Measurements from ENCODE around the gene ARHGEF6. TPM values are rescaled to one million over a fixed set of nuclear protein-coding genes. Genes with fewer than 3 reads are reported as not detected.

The ARHGEF6 gene
- total and polyA plus RNA-seq, 10 donors: 13.1 to 70.1 (median 55.8) TPM

DNA sequence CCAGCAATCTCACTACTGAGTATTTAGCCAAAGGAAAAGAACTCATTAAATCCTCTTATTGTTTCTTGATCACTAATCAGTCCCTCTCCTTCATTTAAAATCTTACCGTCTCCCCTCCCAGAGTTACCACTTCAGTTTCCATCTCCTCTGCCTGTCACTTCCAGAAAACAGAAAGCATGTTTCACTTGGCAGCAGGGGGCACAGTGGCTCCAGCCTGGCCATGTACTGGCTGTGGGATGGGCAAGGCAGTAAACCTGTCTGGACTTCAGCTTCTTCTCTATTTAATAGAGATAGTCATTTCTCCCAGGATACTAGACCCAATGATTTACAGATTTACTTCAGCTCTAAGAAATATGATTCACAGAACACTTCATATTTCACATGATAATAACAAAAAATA is 69.6 kb downstream of the ARHGEF6 start:
- intact Hi-C loops (cut with DNase I; ENCODE audit: low total_unique reads): loop anchor here (10.0 kb wide), 1 partner anchor 214 kb away; no protein-coding TSS in a partner anchor
- peak overlapping the region in 7 of 8 donors; percentile 7 to 67 (median 61) for H3K27ac ChIP-seq
- H3K27me3 ChIP-seq (replicated peaks in 1 of 7): no peaks in the 10 kb centered on the region
- no peak overlapping the region for H3K4me3 ChIP-seq
- 26 to 45% (median 40%) methylated on average over 1 of the region's 1 CpG for WGBS, 5 donors
- peaks cover 0 to 37% (median 11%) of the 10 kb centered on the region in 6 donors for H3K36me3 ChIP-seq
- H3K9me3 ChIP-seq: no peaks in the 10 kb centered on the region
- peak; percentile 76 for DNase-seq
- no peak for TF ChIP-seq POLR2A (IDR thresholded peaks at IDR 0.05)
- TF ChIP-seq POLR2AphosphoS5 (IDR thresholded peaks at IDR 0.05): peak in 1 of 3 donors; percentile 53
- TF ChIP-seq, protein P1, sequence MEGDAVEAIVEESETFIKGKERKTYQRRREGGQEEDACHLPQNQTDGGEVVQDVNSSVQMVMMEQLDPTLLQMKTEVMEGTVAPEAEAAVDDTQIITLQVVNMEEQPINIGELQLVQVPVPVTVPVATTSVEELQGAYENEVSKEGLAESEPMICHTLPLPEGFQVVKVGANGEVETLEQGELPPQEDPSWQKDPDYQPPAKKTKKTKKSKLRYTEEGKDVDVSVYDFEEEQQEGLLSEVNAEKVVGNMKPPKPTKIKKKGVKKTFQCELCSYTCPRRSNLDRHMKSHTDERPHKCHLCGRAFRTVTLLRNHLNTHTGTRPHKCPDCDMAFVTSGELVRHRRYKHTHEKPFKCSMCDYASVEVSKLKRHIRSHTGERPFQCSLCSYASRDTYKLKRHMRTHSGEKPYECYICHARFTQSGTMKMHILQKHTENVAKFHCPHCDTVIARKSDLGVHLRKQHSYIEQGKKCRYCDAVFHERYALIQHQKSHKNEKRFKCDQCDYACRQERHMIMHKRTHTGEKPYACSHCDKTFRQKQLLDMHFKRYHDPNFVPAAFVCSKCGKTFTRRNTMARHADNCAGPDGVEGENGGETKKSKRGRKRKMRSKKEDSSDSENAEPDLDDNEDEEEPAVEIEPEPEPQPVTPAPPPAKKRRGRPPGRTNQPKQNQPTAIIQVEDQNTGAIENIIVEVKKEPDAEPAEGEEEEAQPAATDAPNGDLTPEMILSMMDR (IDR thresholded peaks at IDR 0.05 in 8 of 11, conservative IDR thresholded peaks at IDR 0.05 in 3 of 11): peak in 8 of 11 experiments; percentile 24 to 50 (median 43)
- peaks cover 5 to 55% (median 31%) of the 10 kb centered on the region in 6 donors for H3K4me1 ChIP-seq

DNA sequence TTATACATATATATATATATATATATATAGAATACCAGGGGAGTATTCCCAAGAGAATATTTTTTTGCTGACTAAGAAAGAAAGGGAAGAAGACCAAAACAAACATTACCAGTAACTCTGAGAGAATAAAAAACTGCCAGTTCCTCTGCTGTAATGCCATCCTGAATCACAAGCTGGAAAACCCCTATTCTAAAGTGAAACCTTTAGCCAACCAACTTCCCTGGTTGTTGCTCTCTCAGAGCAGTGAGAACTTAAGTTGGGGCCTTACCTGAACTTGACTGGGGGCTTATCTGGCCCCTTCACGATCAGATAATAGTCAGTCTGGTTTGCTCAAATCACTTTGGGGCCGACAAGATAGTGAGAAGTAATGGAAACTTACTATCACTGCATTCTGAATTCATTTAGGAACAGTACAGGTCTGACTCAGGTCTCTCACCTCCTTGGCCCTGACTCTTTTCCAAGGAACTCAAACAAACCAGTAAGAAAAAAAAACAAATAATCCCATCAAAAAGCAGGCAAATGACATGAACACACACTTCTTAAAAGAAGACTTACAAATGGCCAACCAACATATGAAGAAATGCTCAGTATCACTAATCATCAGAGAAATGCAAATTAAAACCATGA is 70.3 kb downstream of the ARHGEF6 start:
- H3K36me3 ChIP-seq: peaks cover 0 to 45% (median 13%) of the 10 kb centered on the region in 6 donors
- 10 to 25% (median 17%) methylated on average over 2 of the region's 2 CpGs for WGBS, 5 donors
- DNase-seq: no peak
- H3K4me3 ChIP-seq: no peak overlapping the region
- no peak for TF ChIP-seq POLR2AphosphoS5 (IDR thresholded peaks at IDR 0.05)
- TF ChIP-seq, protein P1 (IDR thresholded peaks at IDR 0.05 in 8 of 11, conservative IDR thresholded peaks at IDR 0.05 in 3 of 11): no peak
- TF ChIP-seq POLR2A (IDR thresholded peaks at IDR 0.05): no peak
- H3K9me3 ChIP-seq: no peaks in the 10 kb centered on the region
- H3K4me1 ChIP-seq: peaks cover 5 to 48% (median 24%) of the 10 kb centered on the region in 6 donors
- H3K27ac ChIP-seq: peak overlapping the region in 6 of 8 donors; percentile 42 to 67 (median 64)
- intact Hi-C loops (cut with DNase I; ENCODE audit: low total_unique reads): loop anchor here (10.0 kb wide), 1 partner anchor 214 kb away; no protein-coding TSS in a partner anchor
- H3K27me3 ChIP-seq (replicated peaks in 1 of 7): no peaks in the 10 kb centered on the region

DNA sequence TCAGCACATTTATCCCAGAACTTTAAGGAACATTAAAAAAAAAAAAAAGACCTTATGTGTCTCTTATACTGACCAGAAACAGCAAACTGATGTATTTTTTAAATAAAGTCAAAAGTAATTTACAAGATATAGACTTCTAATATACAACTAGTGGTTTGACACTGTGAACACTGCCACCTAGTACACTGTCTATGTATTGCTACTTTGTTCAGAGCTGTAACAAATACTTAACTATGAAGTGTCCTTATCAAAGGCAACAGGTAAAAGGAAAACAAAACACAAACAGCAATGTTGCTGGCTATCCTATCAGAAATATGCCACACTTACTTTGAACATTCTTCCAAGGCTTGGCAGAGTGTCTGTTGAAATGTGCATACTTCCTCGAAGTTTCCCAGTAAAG is 72.4 kb downstream of the ARHGEF6 start:
- Histone ChIP-seq H3K4me1 (peaks cover 0 to 29% (median 15%) of the 10 kb centered on the region in 6 donors), H3K4me3 (no peak overlapping the region), H3K36me3 (peaks cover 0 to 65% (median 17%) of the 10 kb centered on the region in 6 donors), H3K9me3 (no peaks in the 10 kb centered on the region), H3K27ac (no peak overlapping the region), H3K27me3 (replicated peaks in 1 of 7) (no peaks in the 10 kb centered on the region)
- intact Hi-C loops (cut with DNase I; ENCODE audit: low total_unique reads): no loop called here
- WGBS, 5 donors: 61 to 88% (median 69%) methylated on average over 1 of the region's 1 CpG
- TF ChIP-seq POLR2A (IDR thresholded peaks at IDR 0.05) (no peak), POLR2AphosphoS5 (IDR thresholded peaks at IDR 0.05) (no peak)
- TF ChIP-seq, protein P1 (IDR thresholded peaks at IDR 0.05 in 8 of 11, conservative IDR thresholded peaks at IDR 0.05 in 3 of 11): peak in 6 of 11 experiments; percentile 8 to 44 (median 26)
- no peak for DNase-seq

DNA sequence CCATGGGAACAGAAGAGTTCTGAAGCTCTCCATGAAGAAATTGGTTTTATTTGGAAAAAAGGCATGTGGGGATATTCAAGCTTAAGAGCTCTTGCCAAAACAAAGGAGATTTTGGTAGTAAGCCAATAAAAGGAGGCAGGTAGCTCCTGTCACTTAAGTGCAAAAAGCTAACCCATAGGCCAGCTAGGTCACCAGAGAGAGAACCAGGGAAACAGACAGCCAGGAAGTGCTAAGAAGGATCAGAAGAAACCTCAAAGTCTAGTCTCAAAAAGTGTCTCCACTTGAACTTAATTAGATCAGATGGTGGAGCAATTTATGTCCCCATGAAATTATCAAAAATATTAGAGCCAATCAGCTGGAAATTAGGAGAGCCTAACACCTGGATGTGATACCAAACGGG is 83.6 kb downstream of the ARHGEF6 start:
- no peak for TF ChIP-seq POLR2AphosphoS5 (IDR thresholded peaks at IDR 0.05)

More for the DNA sequence above, 83.6 kb downstream of the ARHGEF6 start:
- no peak overlapping the region for H3K4me3 ChIP-seq
- peaks cover 0 to 17% (median 0%) of the 10 kb centered on the region in 6 donors for H3K36me3 ChIP-seq
- H3K27me3 ChIP-seq (replicated peaks in 1 of 7): no peaks in the 10 kb centered on the region
- WGBS, 5 donors: 45 to 98% (median 78%) methylated on average over 1 of the region's 1 CpG
- H3K9me3 ChIP-seq: peaks cover 0 to 21% (median 0%) of the 10 kb centered on the region in 8 donors
- no peak for DNase-seq
- intact Hi-C loops (cut with DNase I; ENCODE audit: low total_unique reads): no loop called here
- peak overlapping the region in 3 of 8 donors; percentile 28 to 68 (median 31) for H3K27ac ChIP-seq
- peaks cover 0 to 18% (median 0%) of the 10 kb centered on the region in 6 donors for H3K4me1 ChIP-seq

All from spleen (tissue), 11 donors.